ENCODE results near the gene SUV39H2.
"Not testable (repeated sequence)": the region's sequence is repeated elsewhere in the genome, so short reads cannot be mapped to it uniquely, and the experiment has no call there.

Gene SUV39H2

GRCh38 chr10:14926722-14927416, 48.2 kb downstream of the SUV39H2 start:
- DNase-seq (ENCODE audit: low read depth in 1 of 2, low spot score in 1 of 2): no peak

- DNase-seq (ENCODE audit: low read depth in 1 of 2, low spot score in 1 of 2): no peak
Measured at GRCh38 chr10:14930610-14931009, 51.9 kb downstream of the SUV39H2 start.

- no peak for DNase-seq (ENCODE audit: low read depth in 1 of 2, low spot score in 1 of 2)
Measured at GRCh38 chr10:14936584-14936983, 57.9 kb downstream of the SUV39H2 start.

- DNase-seq (ENCODE audit: low read depth in 1 of 2, low spot score in 1 of 2): not testable (repeated sequence)
Measured at GRCh38 chr10:14938971-14939370, 60.3 kb downstream of the SUV39H2 start.

GRCh38 chr10:14942147-14942949, 63.7 kb downstream of the SUV39H2 start:
- not testable (repeated sequence) for DNase-seq (ENCODE audit: low read depth in 1 of 2, low spot score in 1 of 2)

GRCh38 chr10:14942950-14943338, 64.3 kb downstream of the SUV39H2 start:
- DNase-seq (ENCODE audit: low read depth in 1 of 2, low spot score in 1 of 2): not testable (repeated sequence)

- DNase-seq (ENCODE audit: low read depth in 1 of 2, low spot score in 1 of 2): no peak
Measured at GRCh38 chr10:14945108-14945507, 66.4 kb downstream of the SUV39H2 start.

GRCh38 chr10:14947268-14947667, 68.6 kb downstream of the SUV39H2 start:
- DNase-seq (ENCODE audit: low read depth in 1 of 2, low spot score in 1 of 2): no peak

- no peak for DNase-seq (ENCODE audit: low read depth in 1 of 2, low spot score in 1 of 2)
Measured at GRCh38 chr10:14949291-14949690, 70.6 kb downstream of the SUV39H2 start.

GRCh38 chr10:14952851-14953423, 74.3 kb downstream of the SUV39H2 start:
- no peak for DNase-seq (ENCODE audit: low read depth in 1 of 2, low spot score in 1 of 2)

GRCh38 chr10:14953424-14954000, 74.8 kb downstream of the SUV39H2 start:
- no peak for DNase-seq (ENCODE audit: low read depth in 1 of 2, low spot score in 1 of 2)
